ENCODE results near the gene AFAP1L2. TPM values are rescaled to one million over a fixed set of nuclear protein-coding genes. Genes with fewer than 3 reads are reported as not detected.

Gene AFAP1L2
- total and polyA plus RNA-seq, 9 of the 15 experiments (the other 6 are each of a cell fraction or from before 2014, with no cell fraction given): 0.07 TPM; not detected in 8

GRCh38 chr10:114401195-114401791 is 3.0 kb downstream of the AFAP1L2 start:
- WGBS (ENCODE audit: insufficient coverage, low coverage, missing lambda C conversion rate): 2% methylated on average over 7 of the region's 7 CpGs
- ChIA-PET CTCF (ENCODE audit: low intra/inter-chr PET ratio) (no interaction called here), POLR2A (no interaction called here)
- no peak overlapping the region for H3K4me3 ChIP-seq
- peaks cover 0 to 18% of the 10 kb centered on the region in 2 experiments; a peak in 3 of 5 replicates for H3K27me3 ChIP-seq (ENCODE audit: control insufficient read depth in 2 of 2, insufficient read depth in 2 of 2, low read length in 2 of 2)
- peaks cover 0 to 6% of the 10 kb centered on the region in 2 experiments; a peak in 1 of 5 replicates for H3K4me1 ChIP-seq (replicated peaks in 1 of 2; ENCODE audit: control insufficient read depth in 2 of 2, insufficient read depth in 2 of 2, low read length in 2 of 2)
- H4K20me1 ChIP-seq (replicated peaks; ENCODE audit: control insufficient read depth, insufficient read depth, low read length): no peaks in the 10 kb centered on the region; the same call in 1 of the 2 replicates
- intact Hi-C loops (cut with micrococcal nuclease) (no loop called here), in situ Hi-C loops (cut with MboI) (no loop called here)
- no peaks in the 10 kb centered on the region for H3K36me3 ChIP-seq (ENCODE audit: control insufficient read depth, insufficient read depth, low read length)
- H3K4me2 ChIP-seq (ENCODE audit: insufficient read depth, low read length): no peak overlapping the region
- no peak for FAIRE-seq
- no peak for TF ChIP-seq SMARCA5 (IDR thresholded peaks at IDR 0.05)
- no peak for TF ChIP-seq FOXO4 (CRISPR knock-in tag; IDR thresholded peaks at IDR 0.05)
- BruUV-seq (replicated peaks): no TSS peak
- no peak overlapping the region for H2AFZ ChIP-seq (ENCODE audit: low read depth, low read length)
- no peak overlapping the region for H3K9ac ChIP-seq (ENCODE audit: insufficient read depth in 1 of 2, low read depth in 2 of 2, low read length in 2 of 2)
- DNase-seq (ENCODE audit: extremely low read depth in 1 of 4, low spot score in 3 of 4): no peak
- H3K27ac ChIP-seq (ENCODE audit: extremely low read depth, low read depth, low read length): no peak overlapping the region
- no peak for ATAC-seq
- H3K79me2 ChIP-seq (ENCODE audit: control insufficient read depth, insufficient read depth, low read length): no peaks in the 10 kb centered on the region
- no peaks in the 10 kb centered on the region for H3K9me1 ChIP-seq (ENCODE audit: control insufficient read depth, insufficient read depth, low read length)
- no peaks in the 10 kb centered on the region for H3K9me3 ChIP-seq (replicated peaks; ENCODE audit: control insufficient read depth, insufficient read depth, low read depth, low read length)

GRCh38 chr10:114400091-114400490 is 4.2 kb downstream of the AFAP1L2 start:
- intact Hi-C loops (cut with micrococcal nuclease) (no loop called here), in situ Hi-C loops (cut with MboI) (no loop called here)
- DNase-seq (ENCODE audit: extremely low read depth in 1 of 4, low spot score in 3 of 4) (no peak), ATAC-seq (no peak), FAIRE-seq (no peak)
- no TSS peak for BruUV-seq (replicated peaks)
- Histone ChIP-seq H3K9ac (ENCODE audit: insufficient read depth in 1 of 2, low read depth in 2 of 2, low read length in 2 of 2) (no peak overlapping the region), H4K20me1 (replicated peaks; ENCODE audit: control insufficient read depth, insufficient read depth, low read length) (no peaks in the 10 kb centered on the region; the same call in 1 of the 2 replicates), H3K79me2 (ENCODE audit: control insufficient read depth, insufficient read depth, low read length) (no peaks in the 10 kb centered on the region), H3K9me1 (ENCODE audit: control insufficient read depth, insufficient read depth, low read length) (no peaks in the 10 kb centered on the region), H3K27me3 (ENCODE audit: control insufficient read depth in 2 of 2, insufficient read depth in 2 of 2, low read length in 2 of 2) (peaks cover 0 to 21% of the 10 kb centered on the region in 2 experiments; a peak in 3 of 5 replicates), H3K4me3 (no peak overlapping the region), H3K4me2 (ENCODE audit: insufficient read depth, low read length) (no peak overlapping the region), H3K4me1 (replicated peaks in 1 of 2; ENCODE audit: control insufficient read depth in 2 of 2, insufficient read depth in 2 of 2, low read length in 2 of 2) (peaks cover 0 to 6% of the 10 kb centered on the region in 2 experiments; a peak in 1 of 5 replicates), H2AFZ (ENCODE audit: low read depth, low read length) (no peak overlapping the region), H3K36me3 (ENCODE audit: control insufficient read depth, insufficient read depth, low read length) (no peaks in the 10 kb centered on the region), H3K27ac (ENCODE audit: extremely low read depth, low read depth, low read length) (no peak overlapping the region), H3K9me3 (replicated peaks; ENCODE audit: control insufficient read depth, insufficient read depth, low read depth, low read length) (no peaks in the 10 kb centered on the region)
- 0% methylated on average over 2 of the region's 3 CpGs for WGBS (ENCODE audit: insufficient coverage, low coverage, missing lambda C conversion rate)
- ChIA-PET POLR2A (no interaction called here), CTCF (ENCODE audit: low intra/inter-chr PET ratio) (no interaction called here)
- TF ChIP-seq POLR3A (IDR thresholded peaks at IDR 0.05; ENCODE audit: borderline replicate concordance, extremely low read depth, insufficient read depth, insufficient read length): no peak
- TF ChIP-seq RHOXF2B (CRISPR knock-in tag; conservative IDR thresholded peaks at IDR 0.05): no peak
- no peak for TF ChIP-seq ZNF263 (CRISPR knock-in tag; IDR thresholded peaks at IDR 0.05; ENCODE audit: borderline replicate concordance)
- TF ChIP-seq MAFG (tag; conservative IDR thresholded peaks at IDR 0.05): no peak
- TF ChIP-seq RBM15 (IDR thresholded peaks at IDR 0.05; ENCODE audit: insufficient read depth, low read length): no peak
- TF ChIP-seq TFAP4 (CRISPR knock-in tag; IDR thresholded peaks at IDR 0.05; ENCODE audit: borderline replicate concordance): no peak
- no peak for TF ChIP-seq ZC3H11A (IDR thresholded peaks at IDR 0.05; ENCODE audit: low read depth, low read length)
- TF ChIP-seq ZNF507 (tag; conservative IDR thresholded peaks at IDR 0.05): no peak
- no peak for TF ChIP-seq TARDBP (IDR thresholded peaks at IDR 0.05)
- no peak for TF ChIP-seq STAG1 (CRISPR knock-in tag; IDR thresholded peaks at IDR 0.05; ENCODE audit: borderline replicate concordance)
- TF ChIP-seq CTBP1 (IDR thresholded peaks at IDR 0.05; ENCODE audit: borderline replicate concordance): no peak
- TF ChIP-seq PRMT5 (CRISPR knock-in tag; IDR thresholded peaks at IDR 0.05): no peak
- no peak for TF ChIP-seq ZNF23 (CRISPR knock-in tag; IDR thresholded peaks at IDR 0.05)
- no peak for TF ChIP-seq KDM4B (IDR thresholded peaks at IDR 0.05; ENCODE audit: borderline replicate concordance in 2 of 2, low read depth in 1 of 2)

Measured in K562 (cell line).